OCI-LY7 (cell line): ENCODE measurements around the gene ACAD8. TPM values are rescaled to one million over a fixed set of nuclear protein-coding genes. Genes with fewer than 3 reads are reported as not detected.

Experiments used
- BruUV-seq: library from RNA; stranded (reverse); fragments of 400-500 nt; replicated peaks from 2 replicates; lab custom pipeline; 2021; lab: Mats Ljungman, UMichigan
- CTCF ChIA-PET: fragments of 300-600 bp; sonication (Branson Sonifier 250); formaldehyde crosslinking; loops from one replicate; lab custom pipeline; 2022; ENCODE audit warnings: antibody characterized with exemption; ENCODE audit not compliant: unreplicated experiment; lab: Charles Lee
- POLR2A ChIA-PET: fragments of 300-600 bp; sonication (Branson Sonifier 250); formaldehyde crosslinking; loops from one replicate; lab custom pipeline; 2022; ENCODE audit warnings: antibody characterized with exemption; lab: Charles Lee
- DNase-seq: peaks from one replicate; pipeline ENCODE4 v3.0.0-alpha.2; 2015; ENCODE audit warnings: low spot score
- H2AFZ ChIP-seq: fragments of 200-600 bp; sonication (generic), shearing (Covaris generic); 2 replicates; pipeline ENCODE4 v1.6.1; 2014; ENCODE audit warnings: mild to moderate bottlenecking, antibody characterized with exemption, low read length, moderate library complexity
- H3K27ac ChIP-seq: fragments of 200-600 bp; sonication (generic); 2 replicates; pipeline ENCODE4 v1.5.1; 2014; ENCODE audit warnings: mixed run types, low read depth, mild to moderate bottlenecking, moderate library complexity, low read length, inconsistent platforms; ENCODE audit not compliant: poor library complexity, severe bottlenecking
- H3K36me3 ChIP-seq: fragments of 200-600 bp; sonication (generic); 2 replicates; pipeline ENCODE4 v1.6.1; 2014; ENCODE audit warnings: mild to moderate bottlenecking, antibody characterized with exemption, low read length, moderate library complexity, mixed read lengths; ENCODE audit not compliant: insufficient read depth
- H3K4me1 ChIP-seq: fragments of 200-600 bp; sonication (generic); 2 replicates; pipeline ENCODE4 v1.5.1; 2014; ENCODE audit warnings: mild to moderate bottlenecking, low read length; ENCODE audit not compliant: insufficient read depth, poor library complexity, severe bottlenecking
- H3K4me2 ChIP-seq: fragments of 200-600 bp; sonication (generic); 2 replicates; pipeline ENCODE4 v1.6.1; 2014; ENCODE audit warnings: mild to moderate bottlenecking, low read length
- H3K4me3 ChIP-seq: fragments of 200-600 bp; sonication (generic); 2 replicates; pipeline ENCODE4 v1.5.1; 2014; ENCODE audit warnings: mild to moderate bottlenecking, low read depth, low read length; ENCODE audit not compliant: poor library complexity, severe bottlenecking
- H3K79me2 ChIP-seq: fragments of 200-600 bp; sonication (generic); 2 replicates; pipeline ENCODE4 v1.6.1; 2016; ENCODE audit warnings: low read depth, mild to moderate bottlenecking, low read length, moderate library complexity, mixed read lengths; ENCODE audit not compliant: insufficient read depth
- H3K9me2 ChIP-seq: fragments of 200-600 bp; sonication (generic); 2 replicates; pipeline ENCODE4 v1.6.1; 2016; ENCODE audit warnings: mild to moderate bottlenecking, low read length, mixed read lengths; ENCODE audit not compliant: insufficient read depth
- H3K9me3 ChIP-seq: fragments of 200-600 bp; sonication (generic); 2 replicates; pipeline ENCODE4 v1.6.1; 2014; ENCODE audit warnings: mild to moderate bottlenecking, mixed run types, low read length, mixed read lengths
- H4K20me1 ChIP-seq: fragments of 200-600 bp; sonication (generic); 2 replicates; pipeline ENCODE4 v1.6.1; 2014; ENCODE audit warnings: mild to moderate bottlenecking, antibody characterized with exemption, low read length, moderate library complexity, mixed read lengths; ENCODE audit not compliant: insufficient read depth
- EZH2phosphoT487 ChIP-seq: fragments of 200-600 bp; sonication (generic); IDR thresholded peaks from 2 replicates; pipeline ENCODE4 v1.6.1; 2018; ENCODE audit warnings: low read depth, borderline replicate concordance, mild to moderate bottlenecking, mixed run types, antibody characterized with exemption, low read length, moderate library complexity, mixed read lengths
- intact Hi-C: fragments of 100-400 bp; cut with micrococcal nuclease; formaldehyde crosslinking; loops from one replicate; pipeline ENCODE4 v1.10.0; 2022; ENCODE audit not compliant: unreplicated experiment
- total RNA-seq, 2 experiments: library from RNA; depleted of rRNA in 1 of 2; stranded (reverse); fragments of >200 nt in 1 of 2; shearing (Covaris generic) in 1 of 2; gene quantifications; 2 replicates each; pipeline ENCODE4 v1.2.3, GENCODE V29; 2014 to 2022
- TF ChIP-seq, protein P1 (sequence below): fragments of 200-600 bp; sonication (generic); conservative IDR thresholded peaks from 2 replicates; pipeline ENCODE4 v1.5.1; 2014; ENCODE audit warnings: mild to moderate bottlenecking, antibody characterized with exemption, low read length, moderate library complexity, mixed read lengths

Gene ACAD8
- total RNA-seq, 2 experiments from 2014 or later: 24.7 to 29.7 TPM

DNA sequence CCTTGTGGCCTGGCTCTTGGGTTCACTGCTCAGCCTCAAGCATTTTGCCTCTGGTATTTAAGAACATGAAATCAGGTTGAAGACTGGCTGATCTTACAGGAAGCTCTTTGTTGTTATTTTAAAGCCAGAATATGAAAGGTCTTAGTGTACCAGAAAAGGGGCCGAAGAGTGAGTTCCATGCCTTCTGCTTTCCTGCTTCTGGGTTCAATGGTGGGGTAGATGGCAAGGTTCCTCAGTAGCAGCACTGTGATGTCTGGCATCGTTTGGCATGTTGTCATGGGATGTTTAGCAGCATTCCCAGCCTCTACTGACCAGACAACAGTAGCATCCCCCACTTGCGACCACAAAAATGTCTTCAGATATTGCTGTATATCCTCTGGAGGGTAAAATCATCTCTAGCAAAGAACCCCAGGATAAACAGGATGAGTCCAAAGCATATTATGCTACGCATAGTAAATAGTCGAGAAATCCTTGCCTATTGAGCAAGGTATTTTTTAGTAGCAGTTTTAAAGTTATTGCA, 26.5 kb upstream of the ACAD8 start:
- POLR2A ChIA-PET: interaction anchor here (0.5 to 2.0 kb wide), 3 partner anchors 12 to 32 kb away, joined by 3 to 4 read pairs (median 4); no protein-coding TSS in a partner anchor
- H3K9me3 ChIP-seq: no peaks in the 10 kb centered on the region
- CTCF ChIA-PET: no interaction called here
- H3K79me2 ChIP-seq: peaks cover 53% of the 10 kb centered on the region
- BruUV-seq: no TSS peak
- peaks cover 15% of the 10 kb centered on the region for H3K36me3 ChIP-seq
- H2AFZ ChIP-seq: no peak overlapping the region
- peaks cover 66% of the 10 kb centered on the region for H4K20me1 ChIP-seq
- no peak for TF ChIP-seq EZH2phosphoT487
- TF ChIP-seq, protein P1, sequence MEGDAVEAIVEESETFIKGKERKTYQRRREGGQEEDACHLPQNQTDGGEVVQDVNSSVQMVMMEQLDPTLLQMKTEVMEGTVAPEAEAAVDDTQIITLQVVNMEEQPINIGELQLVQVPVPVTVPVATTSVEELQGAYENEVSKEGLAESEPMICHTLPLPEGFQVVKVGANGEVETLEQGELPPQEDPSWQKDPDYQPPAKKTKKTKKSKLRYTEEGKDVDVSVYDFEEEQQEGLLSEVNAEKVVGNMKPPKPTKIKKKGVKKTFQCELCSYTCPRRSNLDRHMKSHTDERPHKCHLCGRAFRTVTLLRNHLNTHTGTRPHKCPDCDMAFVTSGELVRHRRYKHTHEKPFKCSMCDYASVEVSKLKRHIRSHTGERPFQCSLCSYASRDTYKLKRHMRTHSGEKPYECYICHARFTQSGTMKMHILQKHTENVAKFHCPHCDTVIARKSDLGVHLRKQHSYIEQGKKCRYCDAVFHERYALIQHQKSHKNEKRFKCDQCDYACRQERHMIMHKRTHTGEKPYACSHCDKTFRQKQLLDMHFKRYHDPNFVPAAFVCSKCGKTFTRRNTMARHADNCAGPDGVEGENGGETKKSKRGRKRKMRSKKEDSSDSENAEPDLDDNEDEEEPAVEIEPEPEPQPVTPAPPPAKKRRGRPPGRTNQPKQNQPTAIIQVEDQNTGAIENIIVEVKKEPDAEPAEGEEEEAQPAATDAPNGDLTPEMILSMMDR: no peak
- H3K27ac ChIP-seq: no peak overlapping the region
- H3K9me2 ChIP-seq: no peaks in the 10 kb centered on the region
- intact Hi-C loops: no loop called here
- peaks cover 64% of the 10 kb centered on the region for H3K4me1 ChIP-seq
- peak overlapping the region; percentile 87 for H3K4me2 ChIP-seq
- DNase-seq: no peak
- H3K4me3 ChIP-seq: peak overlapping the region; percentile 97

DNA sequence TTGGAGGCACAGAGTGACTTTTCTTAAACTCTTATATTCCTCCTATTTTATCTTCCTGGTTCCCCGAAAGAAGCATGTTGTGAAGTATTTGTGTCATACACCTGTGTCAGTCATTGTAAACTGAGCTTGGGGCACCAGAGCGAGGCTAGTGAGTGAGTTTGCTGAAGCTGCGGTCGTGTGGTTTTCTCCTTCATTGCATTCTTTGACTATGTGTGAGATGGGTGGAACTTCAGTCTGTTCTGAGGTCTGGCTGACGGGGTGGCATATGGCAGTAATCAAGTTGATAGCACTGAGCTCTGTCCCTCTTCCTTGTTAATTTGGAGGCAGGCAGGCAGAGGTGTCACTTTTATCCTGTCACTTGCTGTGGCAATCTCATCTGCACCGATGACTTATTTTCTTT, 24.7 kb upstream of the ACAD8 start:
- ChIA-PET CTCF (interaction anchor here (0.6 kb wide), 1 partner anchor 417 kb away, joined by 3 read pairs; no protein-coding TSS in a partner anchor), POLR2A (interaction anchor here (1.1 to 2.5 kb wide), 2 partner anchors 23 to 25 kb away, joined by 6 to 9 read pairs; partner anchors contain the start of gene ACAD8)
- Histone ChIP-seq H3K9me2 (no peaks in the 10 kb centered on the region), H3K9me3 (no peaks in the 10 kb centered on the region), H2AFZ (no peak overlapping the region), H3K27ac (no peak overlapping the region), H4K20me1 (peaks cover 58% of the 10 kb centered on the region), H3K4me2 (peak overlapping the region; percentile 37), H3K36me3 (peaks cover 6% of the 10 kb centered on the region; the same call in 1 of the 2 replicates), H3K4me1 (peaks cover 53% of the 10 kb centered on the region), H3K4me3 (no peak overlapping the region), H3K79me2 (peaks cover 36% of the 10 kb centered on the region; the same call in 1 of the 2 replicates)
- DNase-seq: peak; percentile 86
- intact Hi-C loops: loop anchor here (1.0 kb wide), 1 partner anchor 25 kb away; the partner anchor contains the start of genes ACAD8 and THYN1
- TF ChIP-seq, protein P1: no peak
- no peak for TF ChIP-seq EZH2phosphoT487
- no TSS peak for BruUV-seq
